ENCODE data around the gene IFTAP.

IFTAP gene

DNA sequence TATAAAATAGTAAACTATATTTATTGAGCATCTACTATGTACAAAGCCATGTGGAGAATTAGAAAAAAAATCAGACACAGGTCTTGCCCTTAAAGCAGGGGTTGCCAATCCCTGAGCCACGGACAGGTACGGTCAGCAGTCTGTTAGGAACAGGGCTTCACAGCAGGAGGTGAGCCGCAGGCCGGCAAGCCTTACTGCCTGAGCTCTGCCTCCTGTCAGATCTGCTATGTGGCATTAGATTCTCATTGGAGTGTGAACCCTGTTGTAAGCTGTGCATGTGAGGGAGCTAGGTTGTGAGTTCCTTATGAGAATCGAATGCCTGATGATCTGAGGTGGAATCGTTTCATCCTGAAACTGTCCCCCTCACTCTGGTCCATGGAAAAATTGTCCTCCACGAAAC, 5.9 kb downstream of the IFTAP start:
- no peak for DNase-seq

DNA sequence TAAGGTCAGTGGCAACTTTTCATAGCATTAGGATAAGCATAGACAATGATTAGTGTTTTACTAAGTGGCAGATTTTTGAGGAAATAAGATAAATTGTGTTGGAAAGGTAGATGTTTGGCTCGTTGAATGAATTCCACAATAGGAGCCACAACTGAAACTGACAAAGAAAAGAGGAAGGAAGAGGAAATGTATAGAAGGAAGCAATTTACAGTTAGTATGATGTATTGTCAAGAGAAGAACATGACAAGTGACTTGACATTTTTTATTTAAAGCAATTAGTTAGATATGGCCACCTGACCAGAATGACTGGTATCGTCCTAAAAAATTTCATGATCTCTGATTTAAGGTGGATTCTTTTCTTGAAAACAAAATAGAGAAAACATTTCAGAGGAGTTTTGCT, 6.9 kb downstream of the IFTAP start:
- DNase-seq, result no peak

DNA sequence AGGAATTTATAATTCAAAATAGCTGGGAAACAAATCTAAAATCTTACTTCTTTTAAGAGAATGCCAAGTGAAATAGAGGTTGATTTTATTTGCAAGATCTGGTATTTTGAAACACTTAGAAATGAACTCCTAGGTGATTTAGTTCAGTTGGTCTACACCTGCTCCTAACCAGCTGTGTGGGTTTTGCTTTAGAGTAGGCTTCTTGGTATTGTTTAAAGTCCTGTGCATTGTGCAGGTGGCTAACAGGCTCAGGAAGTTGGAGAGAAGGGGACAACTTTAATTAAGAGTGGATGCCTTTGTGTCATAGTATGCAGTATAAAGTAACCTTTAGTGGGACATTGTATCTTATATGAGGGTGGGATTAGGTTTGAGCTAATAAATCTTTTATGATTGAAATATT, 7.8 kb downstream of the IFTAP start:
- no peak for DNase-seq

GRCh38 chr11:36605221-36606216, 11.2 kb downstream of the IFTAP start:
- no peak for DNase-seq

- no peak for DNase-seq
Observed at GRCh38 chr11:36608491-36609199, 14.3 kb downstream of the IFTAP start.

DNA sequence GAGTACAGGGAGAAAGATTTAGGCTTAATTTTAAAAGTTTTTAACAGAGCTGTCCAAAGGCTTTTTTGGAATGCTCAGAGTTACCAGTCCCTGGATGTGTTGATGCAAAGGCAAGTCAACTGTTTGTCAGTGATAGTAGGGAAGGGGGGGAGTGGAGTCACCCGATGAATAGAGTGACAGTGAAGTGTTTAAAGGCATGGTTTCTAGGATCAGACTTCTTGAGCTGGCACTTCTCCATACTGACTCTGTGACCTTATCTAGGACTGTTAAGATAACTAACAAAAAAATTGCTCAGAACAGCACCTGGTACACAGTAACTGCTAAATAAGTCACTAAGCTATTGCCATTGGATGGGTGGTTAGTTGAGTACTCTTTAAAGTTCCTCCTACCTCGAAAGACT, 15.1 kb downstream of the IFTAP start:
- DNase-seq, result no peak

- DNase-seq, result no peak
Observed at GRCh38 chr11:36615826-36616225, 21.5 kb downstream of the IFTAP start.

DNA sequence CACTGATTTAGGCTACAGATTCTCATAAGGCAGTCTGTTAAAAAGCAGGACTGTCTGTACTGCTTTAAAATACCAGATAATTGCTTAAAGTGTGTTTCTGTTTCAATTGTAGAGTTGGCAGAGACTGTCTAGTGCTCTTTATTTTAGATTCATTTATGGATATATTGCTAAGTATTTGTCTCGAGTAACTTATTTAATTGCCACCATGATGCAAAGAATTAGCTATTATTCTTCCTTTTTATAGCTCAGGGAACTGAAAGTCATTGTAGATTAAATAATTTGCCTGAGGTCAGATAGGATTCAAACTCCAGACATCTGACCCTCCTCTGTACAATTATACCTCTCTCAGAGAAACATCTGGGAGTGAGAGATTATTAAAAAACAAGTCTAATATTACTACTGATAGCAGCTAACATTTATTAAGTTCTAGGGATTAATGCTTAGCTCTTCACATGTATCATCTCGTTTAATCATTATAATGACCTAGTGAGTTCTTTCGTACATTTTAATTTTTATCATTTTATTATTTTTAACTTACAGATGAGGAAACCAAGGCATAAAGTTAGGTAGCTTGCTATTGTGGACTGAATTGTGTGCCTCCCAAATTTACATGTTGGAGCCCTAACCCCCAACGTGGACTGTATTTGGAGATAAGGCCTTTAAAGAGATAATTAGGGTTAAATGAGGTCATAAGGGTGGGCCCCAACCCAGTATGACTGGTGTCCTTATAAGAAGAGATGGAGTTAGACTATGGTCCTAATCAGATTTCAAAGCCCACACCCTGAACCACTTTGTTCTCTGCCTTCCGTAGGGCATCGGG, 23.5 kb downstream of the IFTAP start:
- DNase-seq, result no peak

GRCh38 chr11:36618363-36619047, 24.2 kb downstream of the IFTAP start:
- DNase-seq, result no peak

DNA sequence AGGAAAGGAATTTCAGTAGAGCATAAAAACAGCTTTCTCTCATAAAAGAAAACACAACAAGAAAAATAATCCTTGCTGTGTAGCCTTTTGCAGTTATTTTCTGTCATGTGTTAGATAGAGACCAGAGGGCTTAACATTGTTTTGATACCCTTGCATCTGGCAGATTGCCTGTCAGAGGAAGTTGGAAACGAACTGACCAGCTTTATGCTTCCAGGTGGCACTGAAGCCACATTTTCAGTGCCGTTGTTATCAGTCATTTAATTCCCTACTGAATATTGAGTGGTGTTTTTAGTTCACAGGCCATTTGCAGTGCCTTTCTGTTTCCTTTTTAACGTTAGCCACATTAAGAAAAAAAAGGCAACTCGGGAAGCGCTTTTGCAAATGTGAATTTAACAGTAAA, 25.2 kb downstream of the IFTAP start:
- peak; percentile 26 for DNase-seq

GRCh38 chr11:36620246-36620645, 25.9 kb downstream of the IFTAP start:
- no peak for DNase-seq

- DNase-seq, result no peak
Observed at GRCh38 chr11:36622431-36623136, 28.3 kb downstream of the IFTAP start.

- DNase-seq, result no peak
Observed at GRCh38 chr11:36623494-36623893, 29.2 kb downstream of the IFTAP start.

DNA sequence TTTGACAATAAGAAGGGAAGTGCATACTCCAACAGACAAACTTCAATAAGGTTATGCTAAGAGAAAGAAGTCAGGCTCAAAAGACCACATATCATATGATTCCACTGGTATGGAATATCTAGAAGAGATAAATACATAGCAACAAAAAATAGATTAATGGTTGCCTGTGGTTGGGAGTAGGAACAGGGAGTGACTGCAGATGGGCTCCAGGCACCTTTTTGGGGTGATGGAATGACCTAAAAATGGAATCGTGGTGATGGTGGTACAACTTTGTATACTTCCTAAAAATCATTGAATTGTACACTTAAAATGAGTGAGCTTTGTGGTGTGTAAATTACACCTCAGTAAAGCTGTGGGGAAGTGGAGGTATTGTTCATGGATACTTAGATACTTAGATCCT, 32.7 kb downstream of the IFTAP start:
- no peak for DNase-seq

GRCh38 chr11:36627471-36627870, 33.2 kb downstream of the IFTAP start:
- no peak for DNase-seq

DNA sequence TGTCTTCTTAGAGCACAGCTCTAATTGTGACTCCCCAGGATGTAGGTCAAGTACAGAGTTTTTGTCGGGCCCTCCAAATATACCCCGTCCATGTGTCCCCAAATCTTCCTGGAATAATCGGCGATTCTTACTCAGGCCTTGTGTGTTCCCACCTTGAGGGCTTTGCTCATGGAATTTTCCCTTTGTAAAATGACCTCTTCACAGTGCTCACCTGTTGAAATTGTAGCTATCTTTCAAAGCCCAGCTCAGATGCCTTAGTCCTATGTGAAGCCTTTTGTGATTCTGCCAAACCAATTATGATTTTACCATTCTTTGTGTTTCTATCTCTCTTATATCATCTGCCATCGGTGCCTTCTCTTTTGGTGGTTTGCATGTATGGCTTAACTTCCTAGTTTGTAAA, 33.8 kb downstream of the IFTAP start:
- DNase-seq, result no peak

DNA sequence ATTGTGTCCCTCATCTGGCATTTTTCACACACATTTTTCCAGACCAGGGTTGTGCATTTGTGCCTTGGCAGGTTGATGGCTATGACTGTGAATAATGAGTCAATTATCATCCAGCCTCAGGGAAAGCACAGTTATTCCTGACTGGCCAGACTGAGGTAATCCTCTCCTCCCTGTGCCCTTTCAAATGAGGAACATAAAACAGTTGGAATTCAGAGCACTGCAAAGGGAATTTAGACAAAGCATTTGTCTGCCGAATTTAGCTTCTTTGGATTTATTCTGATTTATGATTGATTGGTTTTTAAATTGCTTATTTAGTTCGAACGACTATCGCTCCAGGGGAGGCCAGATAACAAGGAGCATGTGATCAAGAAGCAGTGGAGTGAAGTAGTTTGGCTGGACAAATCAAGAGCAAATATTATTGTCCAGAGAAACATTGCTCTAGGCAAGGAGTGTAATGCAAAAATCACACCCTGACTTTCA, 34.5 kb downstream of the IFTAP start:
- DNase-seq, result peak; percentile 64

DNA sequence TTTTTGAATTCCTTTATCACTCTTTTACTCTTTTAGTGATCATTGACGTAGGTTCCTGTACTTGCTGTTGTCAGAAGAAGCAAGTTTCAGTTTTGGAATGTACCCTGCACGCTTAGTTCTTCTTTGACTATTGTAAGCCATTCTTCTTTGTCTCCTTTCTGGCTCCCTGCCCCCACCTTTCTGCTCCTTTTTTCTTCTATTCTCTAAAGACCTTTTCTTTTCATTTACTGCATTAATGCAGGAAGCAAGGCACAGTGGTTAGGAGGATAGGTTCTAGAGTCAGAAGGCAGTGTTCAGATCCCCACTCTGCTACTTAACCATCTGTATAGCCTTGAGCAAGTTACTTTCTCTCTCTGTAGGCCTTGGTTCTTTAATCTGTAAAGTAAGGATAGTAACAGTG, 37.5 kb downstream of the IFTAP start:
- DNase-seq, result no peak

GRCh38 chr11:36635066-36635862, 41.0 kb downstream of the IFTAP start:
- DNase-seq, result no peak

- no peak for DNase-seq
Observed at GRCh38 chr11:36638556-36638955, 44.3 kb downstream of the IFTAP start.
